MCF 10A (cell line): Measurements from ENCODE around the gene FTCDNL1. TPM values are rescaled to one million over a fixed set of nuclear protein-coding genes. Genes with fewer than 3 reads are reported as not detected.

ENCODE experiments used
- BruUV-seq: library from RNA; stranded (reverse); fragments of 400-500 nt; replicated peaks from 2 replicates; lab custom pipeline; 2021; lab: Mats Ljungman, UMichigan
- CTCF ChIA-PET: fragments of 300-600 bp; sonication (Branson Sonifier 250); formaldehyde crosslinking; extraction: SDS; loops from one replicate; lab custom pipeline; 2021; ENCODE audit warnings: antibody characterized with exemption, inconsistent platforms; lab: Yijun Ruan, JAX
- POLR2A ChIA-PET: fragments of 300-600, 350-650 bp; sonication (Branson Sonifier 250); formaldehyde crosslinking; extraction: SDS; loops from one replicate; lab custom pipeline; 2020; ENCODE audit warnings: antibody characterized with exemption, inconsistent platforms; lab: Yijun Ruan, JAX
- DNase-seq: peaks from one replicate; pipeline ENCODE4 v3.0.0-alpha.2; 2018; ENCODE audit not compliant: unreplicated experiment
- H3K27ac Mint-ChIP-seq: one replicate; pipeline ENCODE4 v1.8.0; 2022; ENCODE audit warnings: mild to moderate bottlenecking, low read depth, mixed read lengths; ENCODE audit not compliant: unreplicated experiment
- H3K27me3 Mint-ChIP-seq: one replicate; pipeline ENCODE4 v1.8.0; 2022; ENCODE audit warnings: mixed read lengths; ENCODE audit not compliant: insufficient read depth, unreplicated experiment
- H3K36me3 Mint-ChIP-seq: one replicate; pipeline ENCODE4 v1.8.0; 2022; ENCODE audit warnings: mild to moderate bottlenecking, moderate library complexity, mixed read lengths; ENCODE audit not compliant: insufficient read depth, unreplicated experiment
- H3K4me1 Mint-ChIP-seq: one replicate; pipeline ENCODE4 v1.8.0; 2022; ENCODE audit warnings: mixed read lengths; ENCODE audit not compliant: insufficient read depth, unreplicated experiment
- H3K4me3 Mint-ChIP-seq: one replicate; pipeline ENCODE4 v1.8.0; 2022; ENCODE audit warnings: mild to moderate bottlenecking, moderate library complexity, mixed read lengths; ENCODE audit not compliant: unreplicated experiment
- H3K9me3 Mint-ChIP-seq: one replicate; pipeline ENCODE4 v1.8.0; 2022; ENCODE audit warnings: mixed read lengths; ENCODE audit not compliant: unreplicated experiment
- intact Hi-C: fragments of 100-400 bp; cut with micrococcal nuclease; formaldehyde crosslinking; loops from 2 replicates; pipeline ENCODE4 v1.14.1; 2022
- total RNA-seq: library from RNA; stranded (reverse); gene quantifications from 2 replicates; pipeline ENCODE4 v1.2.3, GENCODE V29; 2022
- TF ChIP-seq, protein P1 (sequence below): fragments of 200-600 bp; IDR thresholded peaks from one replicate; pipeline ENCODE4 v1.8.0; 2022; ENCODE audit warnings: antibody characterized with exemption, mild to moderate bottlenecking; ENCODE audit not compliant: unreplicated experiment

The FTCDNL1 gene
- total RNA-seq, 1 experiment from 2014 or later: 1.9 TPM

DNA sequence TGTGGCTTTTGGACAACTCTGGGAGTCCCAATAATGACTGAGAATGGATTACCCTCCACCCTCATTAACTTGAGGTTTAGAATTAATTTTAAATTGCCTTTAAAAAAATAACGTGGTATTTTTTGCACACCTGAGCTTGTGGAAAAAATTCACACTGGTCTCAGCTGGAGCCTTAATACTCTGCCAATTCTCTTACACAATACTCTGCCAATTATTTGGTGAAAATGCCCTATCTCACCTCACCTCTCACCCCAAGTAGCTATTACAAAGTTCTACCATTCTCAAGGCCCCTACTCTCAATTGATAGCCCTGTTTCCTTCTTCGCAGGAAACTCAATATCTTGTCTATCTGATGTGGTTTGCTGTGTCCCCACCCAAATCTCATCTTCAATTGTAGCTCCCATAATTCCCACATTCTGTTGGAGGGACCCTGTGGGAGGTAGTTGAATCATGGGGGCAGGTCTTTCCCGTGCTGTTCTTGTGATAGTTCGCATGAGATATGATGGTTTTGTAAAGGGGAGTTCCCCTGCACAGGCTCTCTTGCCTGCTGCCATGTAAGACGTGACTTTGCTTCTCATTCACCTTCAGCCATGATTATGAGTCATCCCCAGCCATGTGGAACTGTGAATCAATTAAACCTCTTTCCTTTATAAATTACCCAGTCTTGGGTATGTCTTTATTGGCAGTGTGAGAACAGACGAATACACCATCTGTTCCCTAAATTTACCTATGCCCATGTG, 32.7 kb upstream of the FTCDNL1 start:
- ChIA-PET CTCF (interaction anchor here (0.6 to 1.2 kb wide), 2 partner anchors 17 to 159 kb away, joined by 3 read pairs; no protein-coding TSS in a partner anchor), POLR2A (no interaction called here)
- no peak for DNase-seq
- Mint-ChIP-seq H3K27me3 (peaks cover under 1% of the 10 kb centered on the region), H3K4me3 (no peak overlapping the region), H3K27ac (no peak overlapping the region), H3K9me3 (peaks cover 13% of the 10 kb centered on the region), H3K4me1 (no peaks in the 10 kb centered on the region), H3K36me3 (no peaks in the 10 kb centered on the region)
- TF ChIP-seq, protein P1, sequence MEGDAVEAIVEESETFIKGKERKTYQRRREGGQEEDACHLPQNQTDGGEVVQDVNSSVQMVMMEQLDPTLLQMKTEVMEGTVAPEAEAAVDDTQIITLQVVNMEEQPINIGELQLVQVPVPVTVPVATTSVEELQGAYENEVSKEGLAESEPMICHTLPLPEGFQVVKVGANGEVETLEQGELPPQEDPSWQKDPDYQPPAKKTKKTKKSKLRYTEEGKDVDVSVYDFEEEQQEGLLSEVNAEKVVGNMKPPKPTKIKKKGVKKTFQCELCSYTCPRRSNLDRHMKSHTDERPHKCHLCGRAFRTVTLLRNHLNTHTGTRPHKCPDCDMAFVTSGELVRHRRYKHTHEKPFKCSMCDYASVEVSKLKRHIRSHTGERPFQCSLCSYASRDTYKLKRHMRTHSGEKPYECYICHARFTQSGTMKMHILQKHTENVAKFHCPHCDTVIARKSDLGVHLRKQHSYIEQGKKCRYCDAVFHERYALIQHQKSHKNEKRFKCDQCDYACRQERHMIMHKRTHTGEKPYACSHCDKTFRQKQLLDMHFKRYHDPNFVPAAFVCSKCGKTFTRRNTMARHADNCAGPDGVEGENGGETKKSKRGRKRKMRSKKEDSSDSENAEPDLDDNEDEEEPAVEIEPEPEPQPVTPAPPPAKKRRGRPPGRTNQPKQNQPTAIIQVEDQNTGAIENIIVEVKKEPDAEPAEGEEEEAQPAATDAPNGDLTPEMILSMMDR: no peak
- no TSS peak for BruUV-seq
- intact Hi-C loops: no loop called here

- H3K36me3 Mint-ChIP-seq: no peaks in the 10 kb centered on the region
- CTCF ChIA-PET: no interaction called here
- H3K4me3 Mint-ChIP-seq: no peak overlapping the region
- POLR2A ChIA-PET: no interaction called here
- no peak overlapping the region for H3K27ac Mint-ChIP-seq
- no peak for DNase-seq
- H3K4me1 Mint-ChIP-seq: no peaks in the 10 kb centered on the region
- intact Hi-C loops: no loop called here
- no TSS peak for BruUV-seq
- no peaks in the 10 kb centered on the region for H3K27me3 Mint-ChIP-seq
- TF ChIP-seq, protein P1: no peak
- peaks cover 13% of the 10 kb centered on the region for H3K9me3 Mint-ChIP-seq
Measured at GRCh38 chr2:199882667-199883066, 31.7 kb upstream of the FTCDNL1 start.

DNA sequence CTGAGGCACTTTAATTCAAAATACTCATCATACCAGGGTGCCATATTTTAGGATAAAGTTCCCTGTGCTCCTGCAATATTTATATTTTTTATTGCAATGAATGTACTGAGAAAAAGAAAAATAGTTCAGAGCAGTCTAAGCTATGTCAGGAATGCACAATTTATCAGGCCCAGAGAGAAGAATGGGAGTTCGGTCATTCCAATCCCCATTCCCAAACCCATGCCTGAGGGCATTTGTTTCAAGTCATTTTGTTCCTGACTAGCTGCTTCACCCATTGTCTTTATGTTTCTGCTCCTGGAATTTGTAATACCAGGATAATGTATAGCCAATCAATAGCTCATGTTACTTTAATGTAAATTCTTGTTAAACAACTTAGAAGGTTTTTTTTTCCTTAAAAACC, 24.4 kb upstream of the FTCDNL1 start:
- TF ChIP-seq, protein P1: no peak
- ChIA-PET POLR2A (no interaction called here), CTCF (interaction anchor here (0.6 to 0.7 kb wide), 2 partner anchors 23 to 276 kb away, joined by 3 read pairs; no protein-coding TSS in a partner anchor)
- DNase-seq: no peak
- no TSS peak for BruUV-seq
- no peak overlapping the region for H3K4me3 Mint-ChIP-seq
- H3K9me3 Mint-ChIP-seq: peaks cover 8% of the 10 kb centered on the region
- H3K27ac Mint-ChIP-seq: no peak overlapping the region
- no peaks in the 10 kb centered on the region for H3K36me3 Mint-ChIP-seq
- H3K4me1 Mint-ChIP-seq: peaks cover 5% of the 10 kb centered on the region
- intact Hi-C loops: no loop called here
- H3K27me3 Mint-ChIP-seq: peaks cover 5% of the 10 kb centered on the region

- CTCF ChIA-PET: no interaction called here
- H3K27ac Mint-ChIP-seq: no peak overlapping the region
- H3K4me3 Mint-ChIP-seq: no peak overlapping the region
- intact Hi-C loops: no loop called here
- TF ChIP-seq, protein P1: no peak
- H3K4me1 Mint-ChIP-seq: peaks cover 5% of the 10 kb centered on the region
- H3K9me3 Mint-ChIP-seq: peaks cover 8% of the 10 kb centered on the region
- POLR2A ChIA-PET: no interaction called here
- no peak for DNase-seq
- H3K36me3 Mint-ChIP-seq: no peaks in the 10 kb centered on the region
- BruUV-seq: no TSS peak
- peaks cover 17% of the 10 kb centered on the region for H3K27me3 Mint-ChIP-seq
Measured at GRCh38 chr2:199874209-199874608, 23.2 kb upstream of the FTCDNL1 start.
